Kidney epithelial cell (primary cell): Measurements from ENCODE around the gene PLEKHM3. TPM values are rescaled to one million over a fixed set of nuclear protein-coding genes. Genes with fewer than 3 reads are reported as not detected.
"Not testable (repeated sequence)": the region's sequence is repeated elsewhere in the genome, so short reads cannot be mapped to it uniquely, and the experiment has no call there.

ENCODE experiments used
- DNase-seq: peaks from one replicate; pipeline ENCODE4 v3.0.0-alpha.2; 2010; ENCODE audit warnings: low read depth
- H3K27me3 ChIP-seq: 2 replicates; pipeline ENCODE4 v1.6.0; 2011; ENCODE audit warnings: low read length; ENCODE audit not compliant: control insufficient read depth, insufficient read depth
- H3K36me3 ChIP-seq: 2 replicates; pipeline ENCODE4 v1.5.1; 2011; ENCODE audit warnings: low read length; ENCODE audit not compliant: control insufficient read depth, insufficient read depth
- H3K4me3 ChIP-seq: 2 replicates; pipeline ENCODE4 v1.5.1; 2011; ENCODE audit warnings: low read depth, mild to moderate bottlenecking, control low read depth, low read length
- total RNA-seq: library from RNA; depleted of rRNA; stranded (reverse); fragments of >200 nt; gene quantifications from 2 replicates; pipeline ENCODE4 v1.2.3, GENCODE V29; 2015
- TF ChIP-seq, protein P1 (sequence below): IDR thresholded peaks from 2 replicates; pipeline ENCODE4 v1.5.1; 2011; ENCODE audit warnings: mild to moderate bottlenecking, moderate library complexity, low read length, control low read depth, inconsistent platforms; ENCODE audit not compliant: insufficient read depth, poor library complexity, severe bottlenecking

Gene PLEKHM3
- total RNA-seq, 1 donor from 2014 or later: 6.3 TPM

GRCh38 chr2:207911215-207911614 lies 114.1 kb downstream of the PLEKHM3 start:
- Histone ChIP-seq H3K27me3 (no peaks in the 10 kb centered on the region), H3K4me3 (no peak overlapping the region), H3K36me3 (no peaks in the 10 kb centered on the region)
- TF ChIP-seq, protein P1, sequence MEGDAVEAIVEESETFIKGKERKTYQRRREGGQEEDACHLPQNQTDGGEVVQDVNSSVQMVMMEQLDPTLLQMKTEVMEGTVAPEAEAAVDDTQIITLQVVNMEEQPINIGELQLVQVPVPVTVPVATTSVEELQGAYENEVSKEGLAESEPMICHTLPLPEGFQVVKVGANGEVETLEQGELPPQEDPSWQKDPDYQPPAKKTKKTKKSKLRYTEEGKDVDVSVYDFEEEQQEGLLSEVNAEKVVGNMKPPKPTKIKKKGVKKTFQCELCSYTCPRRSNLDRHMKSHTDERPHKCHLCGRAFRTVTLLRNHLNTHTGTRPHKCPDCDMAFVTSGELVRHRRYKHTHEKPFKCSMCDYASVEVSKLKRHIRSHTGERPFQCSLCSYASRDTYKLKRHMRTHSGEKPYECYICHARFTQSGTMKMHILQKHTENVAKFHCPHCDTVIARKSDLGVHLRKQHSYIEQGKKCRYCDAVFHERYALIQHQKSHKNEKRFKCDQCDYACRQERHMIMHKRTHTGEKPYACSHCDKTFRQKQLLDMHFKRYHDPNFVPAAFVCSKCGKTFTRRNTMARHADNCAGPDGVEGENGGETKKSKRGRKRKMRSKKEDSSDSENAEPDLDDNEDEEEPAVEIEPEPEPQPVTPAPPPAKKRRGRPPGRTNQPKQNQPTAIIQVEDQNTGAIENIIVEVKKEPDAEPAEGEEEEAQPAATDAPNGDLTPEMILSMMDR: no peak
- DNase-seq: no peak

- H3K27me3 ChIP-seq: not testable (repeated sequence)
Observed at GRCh38 chr2:207906495-207906894, 118.8 kb downstream of the PLEKHM3 start.

DNA sequence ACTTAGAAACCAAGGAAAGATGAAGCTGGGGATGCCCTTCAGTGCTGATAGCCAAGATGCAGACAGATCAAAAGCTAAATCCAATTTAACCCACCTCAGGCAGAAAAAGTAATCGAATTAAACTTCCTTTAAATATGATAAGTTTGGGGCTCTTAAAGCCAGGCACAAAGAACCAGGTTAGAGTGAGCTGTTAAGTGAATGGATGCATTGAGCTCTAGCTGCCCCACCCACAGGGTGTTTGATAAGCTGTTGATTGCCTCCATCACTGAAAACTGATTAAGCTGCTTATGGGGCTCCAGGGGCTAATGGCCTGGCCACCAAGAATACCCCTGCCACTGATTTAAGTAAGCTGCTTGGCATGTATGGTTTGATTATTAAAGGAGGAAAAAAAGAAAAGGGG lies 119.8 kb downstream of the PLEKHM3 start:
- Histone ChIP-seq H3K4me3 (no peak overlapping the region), H3K27me3 (no peaks in the 10 kb centered on the region), H3K36me3 (no peaks in the 10 kb centered on the region)
- DNase-seq: no peak
- TF ChIP-seq, protein P1: no peak

More at GRCh38 chr2:207906495-207906894, 118.8 kb downstream of the PLEKHM3 start:
- not testable (repeated sequence) for H3K36me3 ChIP-seq, DNase-seq, H3K4me3 ChIP-seq

DNA sequence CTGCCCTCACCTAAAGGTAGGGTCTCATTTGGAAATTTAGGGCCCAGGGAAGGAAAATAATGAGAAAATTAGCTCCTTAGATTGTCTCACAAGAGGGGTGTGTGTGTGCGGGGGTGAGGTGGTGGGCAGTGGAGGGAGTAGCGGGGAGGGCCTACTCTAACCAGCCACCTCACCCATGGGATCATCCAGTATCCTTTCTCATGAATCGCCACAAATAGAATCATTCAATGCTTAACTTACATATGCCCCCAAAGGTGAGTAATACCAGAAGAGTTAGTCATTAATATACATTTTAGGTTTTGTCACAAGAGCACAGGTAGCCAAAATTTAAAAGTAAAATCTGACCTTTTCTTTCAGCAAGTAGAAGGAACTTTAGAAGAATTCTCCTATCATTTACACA lies 122.1 kb downstream of the PLEKHM3 start:
- TF ChIP-seq, protein P1: no peak
- DNase-seq: no peak

DNA sequence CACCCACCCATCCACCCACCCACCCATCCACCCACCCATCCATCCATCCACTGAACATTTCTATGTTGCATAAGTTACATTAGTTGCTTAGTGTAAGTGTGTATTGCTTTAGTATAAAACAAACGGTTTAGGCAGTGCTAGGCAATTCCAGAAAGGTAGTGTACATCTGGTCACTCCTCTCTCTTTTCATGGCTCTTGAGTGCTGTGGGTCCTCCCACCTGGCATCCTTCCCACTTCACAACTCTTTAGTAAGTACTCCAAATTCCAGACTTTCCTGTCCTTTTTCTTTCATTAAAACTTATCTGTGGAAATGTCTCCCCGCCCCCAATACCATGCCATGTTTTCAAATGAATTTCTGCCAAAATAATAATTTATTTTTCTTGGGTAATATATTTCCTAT lies 122.5 kb downstream of the PLEKHM3 start:
- TF ChIP-seq, protein P1: no peak

More for the DNA sequence above, 122.1 kb downstream of the PLEKHM3 start:
- H3K4me3 ChIP-seq: no peak overlapping the region
- no peaks in the 10 kb centered on the region for H3K36me3 ChIP-seq
- H3K27me3 ChIP-seq: no peaks in the 10 kb centered on the region

GRCh38 chr2:207901829-207902228 lies 123.5 kb downstream of the PLEKHM3 start:
- no peaks in the 10 kb centered on the region for H3K36me3 ChIP-seq
- no peak for DNase-seq
- H3K4me3 ChIP-seq: no peak overlapping the region
- TF ChIP-seq, protein P1: no peak
- no peaks in the 10 kb centered on the region for H3K27me3 ChIP-seq

More for the DNA sequence above, 122.5 kb downstream of the PLEKHM3 start:
- Histone ChIP-seq H3K36me3 (no peaks in the 10 kb centered on the region), H3K4me3 (no peak overlapping the region), H3K27me3 (no peaks in the 10 kb centered on the region)
- no peak for DNase-seq
